HG02973 (cell line): ENCODE data around the gene CKMT1B.
"Not testable (repeated sequence)": the region's sequence is repeated elsewhere in the genome, so short reads cannot be mapped to it uniquely, and the experiment has no call there.

Experiments used
- ATAC-seq: cut with Tn5 transposase; IDR thresholded peaks from one replicate; pipeline ENCODE4 v1.9.1; 2021; ENCODE audit warnings: moderate library complexity; ENCODE audit not compliant: unreplicated experiment

CKMT1B gene

DNA sequence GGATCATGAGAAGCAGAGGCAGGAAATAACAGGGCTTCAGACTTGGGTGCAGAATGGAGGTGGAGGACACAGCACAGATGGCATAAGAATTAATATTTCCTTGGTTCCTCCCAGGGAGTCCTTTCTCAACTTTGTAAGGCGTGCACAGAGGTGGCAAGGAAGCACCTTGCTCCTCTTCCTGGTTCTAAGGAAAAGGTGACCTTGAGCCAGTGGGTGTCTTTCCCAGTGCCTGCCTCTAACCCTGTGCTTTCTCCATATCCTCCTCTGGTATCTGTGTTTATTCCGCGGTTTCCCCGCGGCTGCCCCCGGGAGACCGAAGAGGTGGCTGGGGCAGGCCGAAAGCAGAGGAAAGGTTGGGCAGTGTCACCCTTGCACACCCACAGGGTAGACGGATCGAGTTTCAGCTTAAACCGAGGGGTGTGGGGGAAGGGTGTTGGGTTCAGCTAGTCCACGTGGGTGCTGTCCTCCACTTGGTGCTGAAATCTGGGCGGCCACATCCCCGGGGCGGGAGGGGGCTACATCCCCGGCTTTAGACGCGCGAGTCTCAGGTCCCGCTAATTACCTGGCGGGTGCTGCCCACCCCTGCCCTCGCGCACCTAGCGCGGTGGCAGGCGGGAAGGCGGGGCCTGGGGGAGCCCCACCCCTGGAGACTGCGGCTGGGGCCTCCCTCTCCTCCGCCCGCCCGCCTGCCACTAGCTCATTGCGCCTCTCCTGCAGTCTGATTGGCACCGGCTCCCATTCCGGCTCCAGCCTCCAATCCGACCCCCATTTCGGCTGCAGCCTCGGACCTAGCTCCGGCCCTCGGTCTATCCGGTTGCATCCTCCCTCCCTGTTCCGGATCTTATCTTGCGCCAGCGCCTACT is at the start of gene CKMT1B:
CKMT1B (plus strand) TSS at position 700 of the 863 bp plus-strand sequence. CDS start 192 bp downstream, outside the sequence.
- ATAC-seq: not testable (repeated sequence)

DNA sequence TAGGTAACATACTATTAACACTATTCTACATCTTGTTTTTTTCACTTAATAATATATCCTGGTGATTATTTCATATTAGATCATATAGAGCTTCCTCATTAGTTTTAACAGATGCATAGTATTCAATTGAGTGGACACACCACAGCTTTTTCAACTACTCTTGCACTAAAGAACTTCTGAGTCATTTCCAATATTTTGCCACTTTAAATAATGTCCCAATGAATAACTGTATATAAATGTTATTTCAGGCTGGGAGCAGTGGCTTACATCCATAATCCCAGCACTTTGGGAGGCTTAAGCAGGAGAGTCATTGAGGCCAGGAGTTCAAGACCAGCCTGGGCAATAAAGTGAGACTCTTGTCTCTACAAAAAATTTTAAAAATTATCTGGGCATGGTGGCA is 49.6 kb upstream of the CKMT1B start:
- no peak for ATAC-seq

DNA sequence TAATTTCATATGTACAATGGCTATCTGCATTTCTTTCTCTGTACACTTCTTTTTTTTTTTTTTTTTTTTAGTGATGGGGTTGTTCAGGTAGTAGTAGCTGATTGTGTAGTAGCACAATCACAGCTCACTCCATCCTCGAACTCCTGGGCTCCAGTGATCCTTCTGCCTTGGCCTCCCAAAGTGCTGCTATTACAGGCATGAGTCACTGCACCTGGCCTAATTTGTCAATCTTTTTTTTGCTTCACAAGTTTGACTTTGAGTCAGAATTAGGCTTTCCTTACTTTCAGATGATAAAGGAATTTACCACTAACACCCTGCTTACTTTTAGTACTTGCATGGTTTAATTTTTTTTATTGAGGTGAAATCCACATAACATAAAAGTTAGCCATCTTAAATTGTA is 48.4 kb upstream of the CKMT1B start:
- ATAC-seq: no peak

DNA sequence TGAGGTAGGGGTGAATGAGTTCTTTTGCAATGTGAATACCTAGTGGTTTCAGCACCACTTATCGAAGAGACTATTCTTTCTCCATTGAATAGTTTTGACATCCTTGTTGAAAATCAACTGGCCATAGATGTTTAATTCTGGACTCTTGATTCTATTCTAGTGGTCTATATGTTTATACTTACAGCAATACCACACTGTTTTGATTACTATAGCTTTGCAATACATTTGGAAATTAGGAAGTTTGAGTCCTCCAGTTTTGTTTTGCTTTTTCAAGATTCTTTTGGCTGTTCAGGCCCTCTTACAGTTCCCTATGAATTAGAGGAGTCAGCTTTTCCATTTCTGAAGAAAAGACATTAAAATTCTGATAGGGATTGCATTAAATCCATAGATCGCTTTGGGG is 46.3 kb upstream of the CKMT1B start:
- ATAC-seq: no peak

DNA sequence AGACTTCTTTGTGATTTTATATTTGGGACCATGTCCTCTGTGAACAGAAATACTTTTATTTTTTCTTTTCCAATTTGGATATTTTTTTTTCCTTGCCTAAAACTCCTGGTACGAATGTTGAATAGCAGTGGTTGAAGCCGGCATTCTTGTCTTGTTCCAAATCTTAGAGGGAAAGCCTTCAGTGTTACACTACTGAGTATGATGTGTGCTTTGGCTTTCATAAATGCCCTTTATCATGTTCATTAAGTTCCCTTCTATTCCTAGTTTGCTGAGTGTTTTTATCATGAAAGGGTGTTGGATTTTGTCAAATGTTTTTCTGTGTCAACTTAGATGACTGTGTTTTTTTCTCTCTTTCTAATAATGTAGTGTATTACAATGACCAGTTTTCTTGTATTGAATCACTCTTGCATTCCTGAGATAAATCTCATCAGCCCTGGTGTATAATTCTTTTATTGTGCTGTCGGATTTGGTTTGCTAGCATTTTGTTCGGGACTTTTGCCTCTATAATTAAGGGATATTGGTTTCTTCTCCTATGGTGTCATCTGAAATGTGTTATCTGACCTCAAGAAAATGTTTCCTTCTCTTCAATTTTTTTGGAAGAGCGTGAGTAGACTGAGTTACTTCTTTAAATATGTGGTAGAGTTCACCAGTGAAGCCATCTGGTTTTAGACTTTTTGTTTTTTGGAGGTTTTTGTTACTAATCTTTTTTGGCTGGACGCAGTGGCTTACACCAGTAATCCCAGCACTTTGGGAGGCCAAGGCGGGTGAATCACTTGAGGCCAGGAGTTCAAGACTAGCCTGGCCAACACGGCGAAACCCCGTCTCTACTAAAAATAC is 43.1 kb upstream of the CKMT1B start:
- no peak for ATAC-seq

DNA sequence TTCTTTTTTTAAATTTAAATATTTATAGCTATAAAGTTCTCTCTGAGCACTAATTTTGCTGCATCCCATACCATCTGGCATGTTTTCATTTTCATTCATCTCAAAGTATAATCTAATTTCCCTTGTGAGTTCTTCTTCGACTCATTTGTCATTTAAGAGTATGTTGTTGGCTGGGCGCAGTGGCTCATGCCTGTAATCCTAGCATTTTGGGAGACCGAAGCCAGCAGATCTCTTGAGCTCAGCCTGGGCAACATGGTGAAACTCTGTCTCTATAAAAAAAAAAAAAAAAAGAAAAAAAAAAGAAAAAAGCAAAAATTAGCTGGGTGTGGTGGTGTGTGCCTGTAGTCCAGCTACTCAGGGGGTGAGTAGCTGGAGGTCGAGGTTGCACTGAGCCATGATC is 41.6 kb upstream of the CKMT1B start:
- no peak for ATAC-seq

DNA sequence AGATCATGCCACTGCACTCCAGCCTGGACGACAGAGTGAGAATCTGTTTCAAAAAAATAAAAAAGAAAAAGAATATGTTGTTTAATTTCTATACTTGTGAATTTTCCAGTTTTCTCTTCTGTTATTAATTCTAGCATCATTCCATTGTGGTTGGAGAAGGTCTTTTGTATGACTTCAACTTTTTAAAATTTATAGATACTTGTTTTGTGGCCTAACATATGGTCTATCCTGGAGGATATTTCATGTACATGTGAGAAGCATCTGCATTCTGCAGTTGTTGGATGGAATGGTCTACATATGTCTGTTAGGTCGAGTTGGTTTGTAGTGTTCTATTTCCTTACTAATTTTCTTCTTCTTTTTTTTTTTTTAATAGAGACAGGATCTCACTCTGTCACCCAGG is 40.8 kb upstream of the CKMT1B start:
- no peak for ATAC-seq

DNA sequence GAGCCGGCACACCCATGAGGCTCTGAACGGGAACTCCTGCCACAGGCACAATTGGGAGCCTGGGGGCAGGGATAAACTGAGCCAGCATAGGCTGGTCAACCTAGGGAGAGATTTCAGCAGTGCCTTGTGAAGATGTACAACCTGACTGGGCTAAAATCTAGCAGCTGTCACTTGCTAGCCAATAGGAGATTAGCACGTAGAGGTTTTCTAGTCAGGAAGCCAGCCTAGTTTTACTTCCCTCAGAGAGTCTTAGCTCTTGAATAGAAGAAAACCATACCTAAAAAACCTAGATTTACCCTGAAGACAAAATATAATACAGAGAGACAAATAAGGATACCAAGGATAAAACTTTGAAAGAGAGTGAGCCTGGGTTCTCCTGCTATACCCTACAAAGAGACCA is 31.1 kb upstream of the CKMT1B start:
- ATAC-seq: not testable (repeated sequence)

DNA sequence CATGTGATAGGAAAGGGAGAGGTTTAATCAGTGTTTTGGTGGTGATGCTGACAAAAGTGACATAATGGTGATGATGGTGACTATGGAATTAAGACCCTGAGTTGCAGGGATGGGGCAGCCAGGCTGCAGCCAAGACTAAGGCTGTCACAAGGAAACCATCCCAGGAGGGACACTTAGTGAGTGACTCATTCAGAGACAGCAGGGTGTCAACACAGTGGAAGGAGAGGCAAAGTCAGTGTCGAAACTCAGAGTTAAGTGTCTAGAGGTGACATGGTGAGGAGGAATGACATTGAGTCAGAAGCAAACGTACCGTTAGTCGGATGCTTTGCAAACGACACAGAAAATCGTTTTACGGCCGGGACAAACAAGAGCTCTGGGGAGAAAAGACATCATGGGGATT is 30.0 kb upstream of the CKMT1B start:
- not testable (repeated sequence) for ATAC-seq

DNA sequence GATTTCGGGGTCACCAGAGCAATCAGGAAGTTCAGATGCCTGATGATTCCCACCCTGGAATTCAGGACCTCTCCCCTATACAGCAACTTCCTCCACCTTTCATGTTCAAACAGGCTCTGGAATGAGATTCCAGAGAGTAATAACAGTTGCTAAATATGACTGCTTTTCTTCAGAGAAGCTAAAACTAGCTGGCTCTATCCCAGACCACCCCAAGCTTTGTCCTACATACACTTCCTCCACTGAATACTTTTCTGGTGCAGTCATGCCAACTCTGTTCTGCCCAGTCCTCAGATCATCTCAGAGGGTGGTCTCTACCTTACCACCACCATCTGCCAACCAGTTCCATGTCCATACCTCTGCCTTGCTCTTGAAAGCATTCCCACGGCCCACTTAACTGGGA is 27.2 kb upstream of the CKMT1B start:
- ATAC-seq: not testable (repeated sequence)

DNA sequence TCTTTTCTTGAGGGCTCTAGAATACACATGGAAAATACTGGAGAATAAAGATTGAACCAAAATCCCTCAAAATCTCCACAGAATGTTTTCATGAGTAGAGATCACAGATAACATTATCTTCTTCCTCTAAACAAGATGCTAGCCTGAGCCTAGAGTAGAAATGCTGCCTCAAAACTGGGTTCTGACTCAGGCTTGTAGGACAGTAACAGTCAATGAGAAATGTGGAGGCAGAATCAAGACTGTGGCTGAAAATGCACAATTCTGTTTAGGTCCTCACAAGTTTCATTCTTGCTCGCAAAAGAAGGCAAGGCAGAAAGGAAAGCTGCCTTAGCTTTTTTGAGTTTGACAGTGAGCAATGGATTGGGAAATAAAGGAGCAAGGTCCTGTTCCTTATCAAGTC is 19.2 kb upstream of the CKMT1B start:
- ATAC-seq: not testable (repeated sequence)

DNA sequence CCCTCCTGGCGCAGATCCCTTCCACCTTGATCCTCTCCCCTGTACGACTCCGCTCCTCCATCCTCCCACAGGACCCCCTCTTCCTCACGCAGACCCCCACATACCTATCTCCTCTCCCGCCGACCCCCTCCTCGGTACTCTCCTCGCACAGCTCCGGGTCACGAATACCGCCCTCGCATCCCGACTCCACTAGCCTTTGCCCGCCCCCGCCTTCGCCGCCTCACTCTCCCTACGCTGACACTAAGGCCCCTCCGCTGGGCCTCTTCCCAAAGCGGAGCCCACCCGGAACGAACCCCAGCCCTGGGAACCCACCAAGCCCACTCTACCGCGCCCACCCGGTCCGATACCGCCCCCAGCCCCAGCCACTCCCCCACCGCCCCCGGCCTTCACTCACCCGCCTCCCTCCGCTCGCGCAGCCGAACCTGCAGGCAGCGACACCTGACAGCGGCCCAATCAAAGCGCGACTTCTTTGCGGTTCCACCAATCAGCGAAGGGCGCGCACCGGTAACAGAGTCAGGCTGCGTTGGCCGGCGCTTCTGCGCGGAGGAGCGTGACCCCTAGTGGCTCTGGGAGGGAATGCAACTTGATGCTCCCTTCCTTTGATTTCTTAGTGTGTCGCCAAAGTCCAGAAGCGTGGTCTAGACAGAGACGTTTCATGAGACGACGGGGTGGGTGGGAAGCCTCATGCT is 3.9 kb upstream of the CKMT1B start, which contains the start of gene PPIP5K1:
PPIP5K1 (minus strand) TSS at position 431 of the 689 bp plus-strand sequence. CDS start 5,704 bp downstream, outside the sequence.
- ATAC-seq: peak; percentile 89

DNA sequence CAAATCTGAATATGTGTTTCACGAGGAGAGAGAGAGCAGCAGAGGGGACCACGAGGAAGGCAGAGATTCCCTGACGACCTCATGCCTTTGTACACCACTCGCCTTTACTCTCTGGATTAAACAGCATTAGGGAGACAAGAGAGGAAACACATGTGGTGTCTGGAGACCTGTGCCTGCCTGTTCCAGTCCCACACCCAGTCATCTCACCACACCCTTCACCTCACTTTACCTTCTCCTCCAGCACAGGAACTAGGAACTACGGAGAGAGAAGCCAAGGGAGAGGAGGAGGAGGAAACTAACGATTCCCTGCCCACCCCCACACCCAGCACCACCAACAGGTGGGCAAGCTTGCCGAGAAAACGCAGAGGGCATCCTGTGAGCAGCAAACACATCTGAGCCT is 986 bp upstream of the CKMT1B start:
- ATAC-seq: not testable (repeated sequence)

DNA sequence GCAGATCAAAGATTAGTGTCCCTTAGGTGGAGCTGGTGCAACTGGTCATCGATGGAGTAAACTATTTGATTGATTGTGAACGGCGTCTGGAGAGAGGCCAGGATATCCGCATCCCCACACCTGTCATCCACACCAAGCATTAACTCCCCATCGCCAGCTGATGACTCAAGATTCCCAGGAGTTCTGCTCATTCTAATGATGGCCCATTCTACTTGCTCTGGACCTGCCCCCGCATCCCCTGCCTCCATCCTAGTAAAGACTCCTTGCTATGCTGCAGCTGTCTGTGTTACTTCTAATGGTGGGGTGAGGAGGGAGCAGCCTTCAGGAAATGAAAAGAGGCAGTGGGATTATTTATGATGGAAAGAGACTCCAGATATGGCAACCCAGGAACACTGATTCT is 5.3 kb downstream of the CKMT1B start:
- ATAC-seq: not testable (repeated sequence)

DNA sequence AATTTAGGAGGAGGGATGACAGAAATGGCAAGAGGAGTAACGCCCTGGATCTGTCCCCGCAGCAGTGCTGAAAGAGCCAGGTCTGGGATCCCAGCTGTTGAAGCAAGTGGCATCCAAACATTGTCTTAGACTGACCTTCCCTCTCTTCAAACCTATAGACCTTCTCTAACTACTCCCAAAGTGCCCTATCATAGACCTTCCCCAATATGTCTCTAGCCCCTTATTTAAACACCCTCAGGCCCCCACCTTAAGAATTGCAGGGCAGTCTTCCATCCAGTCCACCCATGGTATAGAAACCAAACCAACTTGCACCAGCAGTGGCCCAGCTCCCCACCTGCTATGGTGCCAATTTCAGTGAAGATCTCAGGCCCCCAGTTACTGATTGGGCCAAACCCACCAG is 6.4 kb downstream of the CKMT1B start:
- not testable (repeated sequence) for ATAC-seq

DNA sequence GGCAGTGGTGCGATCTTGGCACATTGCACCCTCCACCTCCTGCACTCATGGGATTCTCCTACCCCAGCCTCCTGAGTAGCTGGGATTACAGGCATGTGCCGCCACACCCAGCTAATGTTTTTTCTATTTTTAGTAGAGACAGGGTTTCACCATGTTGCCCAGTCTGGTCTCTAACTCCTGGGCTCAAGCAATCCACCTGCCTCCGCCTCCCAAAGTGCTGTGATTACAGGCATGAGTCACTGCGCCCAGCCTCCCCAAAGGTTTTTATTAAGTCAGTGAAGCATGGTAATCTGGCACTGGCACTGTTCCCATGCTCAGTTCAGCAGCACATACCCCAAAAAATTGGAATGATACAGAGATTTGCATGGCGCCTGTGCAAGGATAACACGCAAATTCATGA is 8.4 kb downstream of the CKMT1B start:
- not testable (repeated sequence) for ATAC-seq

DNA sequence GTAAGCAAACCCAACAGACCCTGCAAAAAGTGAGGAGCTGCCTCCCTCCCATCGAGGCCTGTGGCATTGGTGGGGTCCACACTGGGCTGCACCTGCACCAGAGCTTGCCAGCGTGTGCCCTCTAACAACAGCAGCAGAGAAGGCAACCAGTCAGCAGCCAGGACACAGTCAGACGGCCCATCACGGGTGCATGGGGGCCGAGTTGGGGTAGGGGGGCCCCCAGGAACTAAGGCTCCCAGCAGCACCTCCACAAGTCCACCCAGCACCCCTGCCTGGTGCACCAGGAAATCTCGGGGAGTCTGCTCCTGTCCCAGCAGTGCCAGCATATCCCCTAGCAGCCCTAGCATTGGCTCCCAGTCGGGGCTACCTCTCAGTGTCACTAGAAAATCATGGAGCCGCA is 23.9 kb downstream of the CKMT1B start:
- ATAC-seq: not testable (repeated sequence)

DNA sequence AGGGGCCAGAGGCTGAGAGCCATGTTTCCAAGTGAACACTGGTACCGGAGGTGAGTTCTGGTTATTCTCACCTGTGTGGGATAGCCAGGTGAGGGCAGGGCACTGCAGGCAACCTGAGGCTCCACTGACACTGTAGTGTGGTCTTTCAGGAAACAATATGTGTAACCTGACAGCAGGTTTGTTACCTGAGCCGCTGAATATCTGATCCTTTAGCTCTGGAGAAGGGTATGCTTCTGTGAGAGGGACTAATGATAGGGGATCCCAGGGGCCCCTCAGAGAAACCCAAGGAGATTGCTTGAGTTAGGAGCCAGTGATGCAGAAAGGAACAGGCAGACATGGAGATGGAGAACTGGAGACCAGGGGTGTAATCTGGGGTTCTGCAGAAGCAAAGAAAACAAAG is 24.9 kb downstream of the CKMT1B start, which contains the start of gene STRC:
STRC (minus strand) TSS at position 101 of the 400 bp plus-strand sequence; CDS start at position 23, 78 bp downstream.
- not testable (repeated sequence) for ATAC-seq

DNA sequence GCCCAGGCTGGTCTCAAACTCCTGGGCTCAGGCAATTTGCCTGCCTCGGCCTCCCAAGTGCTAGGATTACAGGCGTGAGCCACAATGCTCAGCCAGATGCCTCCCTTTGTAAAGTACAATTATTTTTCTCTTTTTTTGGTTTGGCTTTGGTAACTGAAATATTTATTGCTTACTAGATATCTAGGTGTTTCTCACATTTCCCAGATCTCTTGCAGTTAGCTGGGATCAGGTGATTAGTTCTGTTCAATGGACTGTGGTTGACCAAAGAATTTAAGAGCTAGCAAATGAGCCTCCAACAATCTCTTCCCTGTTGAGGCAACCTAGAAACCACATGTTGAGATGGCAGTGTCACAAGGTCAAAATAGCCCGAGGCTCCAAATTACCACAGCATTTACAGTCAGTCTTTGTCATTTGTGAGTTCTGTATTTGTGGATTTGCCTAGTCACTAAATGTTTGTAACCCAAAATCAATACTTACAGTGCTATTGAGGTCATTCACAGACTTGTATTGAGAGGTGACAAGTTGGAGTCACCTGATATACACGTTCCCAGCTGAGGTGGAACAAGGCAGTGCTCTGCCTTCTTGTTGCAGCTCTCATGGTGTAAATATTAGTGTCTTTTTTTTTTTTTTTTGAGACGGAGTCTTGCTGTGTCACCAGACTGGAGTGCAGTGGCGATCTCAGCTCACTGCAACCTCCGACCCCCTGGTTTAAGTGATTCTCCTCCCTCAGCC is 28.4 kb downstream of the CKMT1B start:
- not testable (repeated sequence) for ATAC-seq

DNA sequence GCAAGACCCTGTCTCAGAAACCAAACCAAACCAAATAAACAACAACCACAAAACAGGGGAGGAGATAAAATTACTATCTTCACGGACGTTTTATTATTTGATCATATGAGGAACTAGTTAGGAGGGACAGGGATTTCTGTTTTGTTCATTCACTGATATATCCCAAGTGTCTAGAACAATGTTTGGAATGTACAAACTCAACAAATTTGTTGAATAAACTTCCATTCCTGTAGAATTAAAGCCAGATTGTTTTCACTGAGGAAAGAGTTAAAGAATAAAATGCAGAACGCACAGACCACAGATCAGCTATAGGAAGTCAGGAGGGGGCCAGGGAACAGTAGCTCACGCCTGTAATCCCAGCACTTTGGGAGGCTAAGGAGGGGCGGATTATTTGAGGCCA is 31.3 kb downstream of the CKMT1B start:
- no peak for ATAC-seq
